HEK293 (cell line): Measurements from ENCODE around the gene KLF16.
"Not testable (repeated sequence)": the region's sequence is repeated elsewhere in the genome, so short reads cannot be mapped to it uniquely, and the experiment has no call there.

Source experiments
- CTCF ChIA-PET: fragments of 350-600 bp; formaldehyde crosslinking; extraction: SDS; loops from one replicate; lab custom pipeline; 2021; ENCODE audit warnings: antibody characterized with exemption; lab: Yijun Ruan, JAX
- POLR2A ChIA-PET: fragments of 300-600 bp; formaldehyde crosslinking; extraction: SDS; loops from one replicate; lab custom pipeline; 2020; ENCODE audit warnings: antibody characterized with exemption, inconsistent platforms; lab: Yijun Ruan, JAX
- H3K27ac ChIP-seq: fragments of 200-500 bp; sonication (Bioruptor generic); 2 replicates; pipeline ENCODE4 v1.5.1; 2014; ENCODE audit warnings: low read depth, low read length, control low read depth, inconsistent platforms; ENCODE audit errors: extremely low read depth
- H3K36me3 ChIP-seq, 2 experiments: fragments of 200-500 bp in 1 of 2; sonication (Bioruptor generic) in 1 of 2; 1 replicate in 1 of 2; 2 replicates in 1 of 2; pipeline ENCODE4 v1.5.1; 2014 to 2017; ENCODE audit warnings: inconsistent platforms in 2 of 2, low read length in 2 of 2; ENCODE audit not compliant: control insufficient read depth in 2 of 2, insufficient read depth in 1 of 2
- H3K4me1 ChIP-seq: fragments of 200-500 bp; sonication (Bioruptor generic); 2 replicates; pipeline ENCODE4 v1.5.1; 2014; ENCODE audit warnings: mild to moderate bottlenecking, low read length, inconsistent platforms; ENCODE audit not compliant: control insufficient read depth, insufficient read depth
- H3K4me3 ChIP-seq: 2 replicates; pipeline ENCODE4 v1.5.1; 2011; ENCODE audit warnings: low read depth, mild to moderate bottlenecking, control low read depth, low read length, moderate library complexity
- H3K9me3 ChIP-seq: fragments of 200-500 bp; sonication (Bioruptor generic); 2 replicates; pipeline ENCODE4 v1.5.1; 2014; ENCODE audit warnings: low read depth, low read length, inconsistent platforms; ENCODE audit not compliant: control insufficient read depth, insufficient read depth
- BCL11B ChIP-seq: fragments of 450-650 bp; formaldehyde crosslinking; IDR thresholded peaks from 2 replicates; pipeline ENCODE4 v1.5.1; 2016; ENCODE audit warnings: low read depth, missing biosample characterization, missing genetic modification characterization
- GLIS2 ChIP-seq: fragments of 450-650 bp; formaldehyde crosslinking; IDR thresholded peaks from 2 replicates; pipeline ENCODE4 v1.5.1; 2016; ENCODE audit warnings: missing biosample characterization, missing genetic modification characterization
- ZBTB48 ChIP-seq: fragments of 450-650 bp; formaldehyde crosslinking; IDR thresholded peaks from 2 replicates; pipeline ENCODE4 v1.5.1; 2016; ENCODE audit warnings: missing biosample characterization, missing genetic modification characterization
- ZBTB6 ChIP-seq: fragments of 450-650 bp; formaldehyde crosslinking; IDR thresholded peaks from 2 replicates; pipeline ENCODE4 v1.5.1; 2017; ENCODE audit warnings: missing biosample characterization, missing genetic modification characterization
- ZIC2 ChIP-seq: fragments of 450-650 bp; formaldehyde crosslinking; IDR thresholded peaks from 2 replicates; pipeline ENCODE4 v1.5.1; 2016; ENCODE audit warnings: missing biosample characterization, missing genetic modification characterization
- ZNF10 ChIP-seq: fragments of 450-650 bp; formaldehyde crosslinking; IDR thresholded peaks from 2 replicates; pipeline ENCODE4 v1.5.1; 2017; ENCODE audit warnings: missing biosample characterization, missing genetic modification characterization
- ZNF335 ChIP-seq: fragments of 450-650 bp; formaldehyde crosslinking; conservative IDR thresholded peaks from 2 replicates; pipeline ENCODE4 v1.5.1; 2016; ENCODE audit warnings: missing biosample characterization, missing genetic modification characterization
- ZNF692 ChIP-seq: fragments of 450-650 bp; formaldehyde crosslinking; IDR thresholded peaks from 2 replicates; pipeline ENCODE4 v1.5.1; 2016; ENCODE audit warnings: missing biosample characterization, missing genetic modification characterization
- TF ChIP-seq, protein P1 (sequence below): fragments of 450-650 bp; formaldehyde crosslinking; IDR thresholded peaks from 2 replicates; pipeline ENCODE4 v1.5.1; 2016; ENCODE audit warnings: missing biosample characterization, missing genetic modification characterization
- TF ChIP-seq, protein P2 (sequence below): fragments of 450-650 bp; formaldehyde crosslinking; IDR thresholded peaks from 2 replicates; pipeline ENCODE4 v1.5.1; 2016; ENCODE audit warnings: missing biosample characterization, missing genetic modification characterization
- TF ChIP-seq, protein P3 (sequence below): fragments of 450-650 bp; formaldehyde crosslinking; IDR thresholded peaks from 2 replicates; pipeline ENCODE4 v1.5.1; 2016; ENCODE audit warnings: missing biosample characterization, missing genetic modification characterization

The KLF16 gene

DNA sequence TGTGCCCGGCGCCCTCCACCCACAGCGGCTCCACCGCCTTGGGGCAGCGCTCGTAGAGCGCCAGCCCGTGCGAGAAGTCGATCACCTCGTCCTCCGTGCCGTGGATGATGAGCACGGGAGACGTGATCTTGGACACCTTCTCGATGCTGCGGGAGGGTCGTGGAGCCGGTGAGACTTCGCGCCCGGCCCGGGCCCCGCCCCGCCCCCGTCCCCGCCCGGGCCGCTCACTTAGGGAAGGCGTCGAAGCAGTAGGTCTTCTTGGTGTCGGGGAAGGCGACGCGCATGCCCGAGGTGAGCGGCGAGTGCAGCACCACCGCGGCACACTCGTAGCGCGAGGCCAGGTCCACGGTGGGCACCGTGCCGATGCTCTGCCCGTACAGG lies 13.9 kb upstream of the KLF16 start:
- H3K36me3 ChIP-seq: peaks cover 0 to 26% of the 10 kb centered on the region in 2 experiments; a peak in 1 of 3 replicates
- CTCF ChIA-PET: interaction anchor here (1.7 kb wide), 1 partner anchor 20 kb away, joined by 6 read pairs; no protein-coding TSS in a partner anchor
- POLR2A ChIA-PET: interaction anchor here (2.4 kb wide), 1 partner anchor 29 kb away, joined by 11 read pairs; the partner anchor contains the start of genes ADAT3 and SCAMP4

GRCh38 chr19:1876496-1877279 lies 13.3 kb upstream of the KLF16 start:
- not testable (repeated sequence) for H3K4me3 ChIP-seq, H3K9me3 ChIP-seq
- H3K4me1 ChIP-seq: peaks cover 10% of the 10 kb centered on the region
- POLR2A ChIA-PET: interaction anchor here (0.6 to 2.8 kb wide), 11 partner anchors 8 to 172 kb away, joined by 3 to 22 read pairs (median 5); partner anchors contain the start of genes ABHD17A, ADAT3 and SCAMP4
- H3K36me3 ChIP-seq: peaks cover 0 to 26% of the 10 kb centered on the region in 2 experiments; a peak in 1 of 3 replicates
- TF ChIP-seq, protein P1, sequence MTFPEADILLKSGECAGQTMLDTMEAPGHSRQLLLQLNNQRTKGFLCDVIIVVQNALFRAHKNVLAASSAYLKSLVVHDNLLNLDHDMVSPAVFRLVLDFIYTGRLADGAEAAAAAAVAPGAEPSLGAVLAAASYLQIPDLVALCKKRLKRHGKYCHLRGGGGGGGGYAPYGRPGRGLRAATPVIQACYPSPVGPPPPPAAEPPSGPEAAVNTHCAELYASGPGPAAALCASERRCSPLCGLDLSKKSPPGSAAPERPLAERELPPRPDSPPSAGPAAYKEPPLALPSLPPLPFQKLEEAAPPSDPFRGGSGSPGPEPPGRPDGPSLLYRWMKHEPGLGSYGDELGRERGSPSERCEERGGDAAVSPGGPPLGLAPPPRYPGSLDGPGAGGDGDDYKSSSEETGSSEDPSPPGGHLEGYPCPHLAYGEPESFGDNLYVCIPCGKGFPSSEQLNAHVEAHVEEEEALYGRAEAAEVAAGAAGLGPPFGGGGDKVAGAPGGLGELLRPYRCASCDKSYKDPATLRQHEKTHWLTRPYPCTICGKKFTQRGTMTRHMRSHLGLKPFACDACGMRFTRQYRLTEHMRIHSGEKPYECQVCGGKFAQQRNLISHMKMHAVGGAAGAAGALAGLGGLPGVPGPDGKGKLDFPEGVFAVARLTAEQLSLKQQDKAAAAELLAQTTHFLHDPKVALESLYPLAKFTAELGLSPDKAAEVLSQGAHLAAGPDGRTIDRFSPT (tag by site-specific recombination): peak; percentile 68; the same call in 1 of the 2 replicates
- TF ChIP-seq ZIC2: peak; percentile 52
- TF ChIP-seq, protein P2, sequence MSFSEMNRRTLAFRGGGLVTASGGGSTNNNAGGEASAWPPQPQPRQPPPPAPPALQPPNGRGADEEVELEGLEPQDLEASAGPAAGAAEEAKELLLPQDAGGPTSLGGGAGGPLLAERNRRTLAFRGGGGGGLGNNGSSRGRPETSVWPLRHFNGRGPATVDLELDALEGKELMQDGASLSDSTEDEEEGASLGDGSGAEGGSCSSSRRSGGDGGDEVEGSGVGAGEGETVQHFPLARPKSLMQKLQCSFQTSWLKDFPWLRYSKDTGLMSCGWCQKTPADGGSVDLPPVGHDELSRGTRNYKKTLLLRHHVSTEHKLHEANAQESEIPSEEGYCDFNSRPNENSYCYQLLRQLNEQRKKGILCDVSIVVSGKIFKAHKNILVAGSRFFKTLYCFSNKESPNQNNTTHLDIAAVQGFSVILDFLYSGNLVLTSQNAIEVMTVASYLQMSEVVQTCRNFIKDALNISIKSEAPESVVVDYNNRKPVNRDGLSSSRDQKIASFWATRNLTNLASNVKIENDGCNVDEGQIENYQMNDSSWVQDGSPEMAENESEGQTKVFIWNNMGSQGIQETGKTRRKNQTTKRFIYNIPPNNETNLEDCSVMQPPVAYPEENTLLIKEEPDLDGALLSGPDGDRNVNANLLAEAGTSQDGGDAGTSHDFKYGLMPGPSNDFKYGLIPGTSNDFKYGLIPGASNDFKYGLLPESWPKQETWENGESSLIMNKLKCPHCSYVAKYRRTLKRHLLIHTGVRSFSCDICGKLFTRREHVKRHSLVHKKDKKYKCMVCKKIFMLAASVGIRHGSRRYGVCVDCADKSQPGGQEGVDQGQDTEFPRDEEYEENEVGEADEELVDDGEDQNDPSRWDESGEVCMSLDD (tag by site-specific recombination): peak; percentile 18; the same call in 1 of the 2 replicates
- TF ChIP-seq, protein P3, sequence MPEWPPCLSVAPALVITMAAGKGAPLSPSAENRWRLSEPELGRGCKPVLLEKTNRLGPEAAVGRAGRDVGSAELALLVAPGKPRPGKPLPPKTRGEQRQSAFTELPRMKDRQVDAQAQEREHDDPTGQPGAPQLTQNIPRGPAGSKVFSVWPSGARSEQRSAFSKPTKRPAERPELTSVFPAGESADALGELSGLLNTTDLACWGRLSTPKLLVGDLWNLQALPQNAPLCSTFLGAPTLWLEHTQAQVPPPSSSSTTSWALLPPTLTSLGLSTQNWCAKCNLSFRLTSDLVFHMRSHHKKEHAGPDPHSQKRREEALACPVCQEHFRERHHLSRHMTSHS (tag by site-specific recombination): 0 out of 2 replicates have a peak, but pooled peaks have one; percentile 27
- TF ChIP-seq GLIS2 (tag by site-specific recombination): peak; percentile 79
- TF ChIP-seq ZBTB48: peak; percentile 66; the same call in 1 of the 2 replicates
- peak; percentile 52 for TF ChIP-seq ZNF335 (tag by site-specific recombination)
- peak; percentile 60; the same call in 1 of the 2 replicates for TF ChIP-seq BCL11B (tag by site-specific recombination)
- peak; percentile 84; the same call in 1 of the 2 replicates for TF ChIP-seq ZNF692 (tag by site-specific recombination)
- TF ChIP-seq ZNF10 (tag by site-specific recombination): 0 out of 2 replicates have a peak, but pooled peaks have one; percentile 4
- TF ChIP-seq, all 188 proteins: peak for 10; not testable (repeated sequence) for 178
- H3K27ac ChIP-seq: peak overlapping the region; percentile 89
- CTCF ChIA-PET: interaction anchor here (0.7 to 1.7 kb wide), 7 partner anchors 12 to 91 kb away, joined by 3 to 6 read pairs (median 3); no protein-coding TSS in a partner anchor

More for the DNA sequence above, 13.9 kb upstream of the KLF16 start:
- not testable (repeated sequence) for H3K4me3 ChIP-seq, H3K9me3 ChIP-seq, H3K27ac ChIP-seq
- H3K4me1 ChIP-seq: peaks cover 10% of the 10 kb centered on the region
- peak; percentile 31; the same call in 1 of the 2 replicates for TF ChIP-seq ZBTB6 (tag by site-specific recombination)
